HEK293T (cell line): Measurements from ENCODE around the gene DAND5.

Experiments
- CTCF ChIA-PET: fragments of 350-600 bp; formaldehyde crosslinking; extraction: SDS; loops from one replicate; lab custom pipeline; 2021; ENCODE audit warnings: antibody characterized with exemption, inconsistent platforms; lab: Yijun Ruan, JAX
- POLR2A ChIA-PET: fragments of 350-600 bp; formaldehyde crosslinking; extraction: SDS; loops from one replicate; lab custom pipeline; 2020; ENCODE audit warnings: antibody characterized with exemption, inconsistent platforms; lab: Yijun Ruan, JAX
- DNase-seq: peaks from one replicate; pipeline ENCODE4 v3.0.0; 2012; ENCODE audit warnings: mixed read lengths; ENCODE audit errors: extremely low spot score
- ARNT ChIP-seq: fragments of 450-650 bp; IDR thresholded peaks from 2 replicates; pipeline ENCODE4 v1.6.1; 2017; ENCODE audit warnings: mild to moderate bottlenecking
- BHLHE40 ChIP-seq: fragments of 450-650 bp; IDR thresholded peaks from 2 replicates; pipeline ENCODE4 v1.6.1; 2016; ENCODE audit warnings: mild to moderate bottlenecking, moderate library complexity, borderline replicate concordance
- CTBP1 ChIP-seq: fragments of 450-650 bp; IDR thresholded peaks from 2 replicates; pipeline ENCODE4 v1.6.1; 2016; ENCODE audit warnings: borderline replicate concordance
- ELF4 ChIP-seq: fragments of 450-650 bp; IDR thresholded peaks from 2 replicates; pipeline ENCODE4 v1.6.1; 2017; ENCODE audit warnings: antibody characterized with exemption
- FOXA1 ChIP-seq: fragments of 450-650 bp; IDR thresholded peaks from 2 replicates; pipeline ENCODE4 v1.6.1; 2016; ENCODE audit warnings: mild to moderate bottlenecking
- FOXK2 ChIP-seq: fragments of 450-650 bp; IDR thresholded peaks from 2 replicates; pipeline ENCODE4 v1.6.1; 2016; ENCODE audit warnings: mild to moderate bottlenecking
- FOXM1 ChIP-seq: fragments of 450-650 bp; IDR thresholded peaks from 2 replicates; pipeline ENCODE4 v1.6.1; 2017; ENCODE audit warnings: mild to moderate bottlenecking, borderline replicate concordance
- HDGF ChIP-seq: fragments of 450-650 bp; IDR thresholded peaks from 2 replicates; pipeline ENCODE4 v1.6.1; 2017; ENCODE audit warnings: antibody characterized with exemption, borderline replicate concordance
- L3MBTL2 ChIP-seq: fragments of 450-650 bp; conservative IDR thresholded peaks from 2 replicates; pipeline ENCODE4 v1.6.1; 2016; ENCODE audit warnings: mild to moderate bottlenecking
- LEF1 ChIP-seq: fragments of 450-650 bp; IDR thresholded peaks from 2 replicates; pipeline ENCODE4 v1.6.1; 2017; ENCODE audit warnings: mild to moderate bottlenecking, borderline replicate concordance
- NFRKB ChIP-seq: fragments of 450-650 bp; IDR thresholded peaks from 2 replicates; pipeline ENCODE4 v1.6.1; 2016; ENCODE audit warnings: mild to moderate bottlenecking, moderate library complexity
- SP1 ChIP-seq: fragments of 450-650 bp; IDR thresholded peaks from 2 replicates; pipeline ENCODE4 v1.6.1; 2017
- SUZ12 ChIP-seq: fragments of 450-650 bp; IDR thresholded peaks from 2 replicates; pipeline ENCODE4 v1.6.1; 2016; ENCODE audit warnings: mild to moderate bottlenecking
- TARDBP ChIP-seq: fragments of 450-650 bp; IDR thresholded peaks from 2 replicates; pipeline ENCODE4 v1.6.1; 2016
- ZNF384 ChIP-seq: fragments of 450-650 bp; IDR thresholded peaks from 2 replicates; pipeline ENCODE4 v1.6.1; 2016
- TF ChIP-seq, protein P1 (sequence below): fragments of 450-650 bp; IDR thresholded peaks from 2 replicates; pipeline ENCODE4 v1.6.1; 2016

Gene DAND5

GRCh38 chr19:12932392-12933286 lies 36.7 kb upstream of the DAND5 start:
- TF ChIP-seq BHLHE40: no peak
- no peak for TF ChIP-seq FOXK2
- no peak for TF ChIP-seq SP1
- TF ChIP-seq ARNT: no peak
- TF ChIP-seq SUZ12: no peak
- no peak for TF ChIP-seq ELF4
- TF ChIP-seq NFRKB: no peak
- TF ChIP-seq TARDBP: no peak
- TF ChIP-seq L3MBTL2: no peak
- TF ChIP-seq HDGF: no peak
- TF ChIP-seq, protein P1, sequence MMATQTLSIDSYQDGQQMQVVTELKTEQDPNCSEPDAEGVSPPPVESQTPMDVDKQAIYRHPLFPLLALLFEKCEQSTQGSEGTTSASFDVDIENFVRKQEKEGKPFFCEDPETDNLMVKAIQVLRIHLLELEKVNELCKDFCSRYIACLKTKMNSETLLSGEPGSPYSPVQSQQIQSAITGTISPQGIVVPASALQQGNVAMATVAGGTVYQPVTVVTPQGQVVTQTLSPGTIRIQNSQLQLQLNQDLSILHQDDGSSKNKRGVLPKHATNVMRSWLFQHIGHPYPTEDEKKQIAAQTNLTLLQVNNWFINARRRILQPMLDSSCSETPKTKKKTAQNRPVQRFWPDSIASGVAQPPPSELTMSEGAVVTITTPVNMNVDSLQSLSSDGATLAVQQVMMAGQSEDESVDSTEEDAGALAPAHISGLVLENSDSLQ: no peak
- no peak for TF ChIP-seq CTBP1
- CTCF ChIA-PET: interaction anchor here (2.4 kb wide), 1 partner anchor 33 kb away, joined by 8 read pairs; no protein-coding TSS in a partner anchor
- no peak for DNase-seq
- POLR2A ChIA-PET: interaction anchor here (0.6 to 2.2 kb wide), 18 partner anchors 10 to 231 kb away, joined by 3 to 12 read pairs (median 4); partner anchors contain the start of genes DNASE2, GCDH, RAD23A and SYCE2

- CTCF ChIA-PET: interaction anchor here (2.4 kb wide), 1 partner anchor 32 kb away, joined by 8 read pairs; no protein-coding TSS in a partner anchor
- TF ChIP-seq ELF4: peak; percentile 70
- TF ChIP-seq CTBP1: no peak
- DNase-seq: peak; percentile 85
- POLR2A ChIA-PET: interaction anchor here (0.6 to 2.2 kb wide), 15 partner anchors 10 to 230 kb away, joined by 3 to 12 read pairs (median 4); partner anchors contain the start of genes DNASE2, RAD23A and SYCE2
Measured at GRCh38 chr19:12933287-12934072, 35.9 kb upstream of the DAND5 start, which contains the start of gene FARSA. TSS of gene FARSA (minus strand) at chr19:12933711. CDS start at chr19:12933696, 15 bp downstream.

GRCh38 chr19:12935071-12935470 lies 34.3 kb upstream of the DAND5 start:
- TF ChIP-seq ARNT (no peak), SP1 (no peak), SUZ12 (no peak), FOXA1 (no peak), ELF4 (no peak), FOXK2 (no peak), L3MBTL2 (no peak), NFRKB (no peak)
- TF ChIP-seq, protein P1: no peak
- CTCF ChIA-PET: no interaction called here
- no peak for DNase-seq
- POLR2A ChIA-PET: interaction anchor here (2.2 kb wide), 1 partner anchor 11 kb away, joined by 9 read pairs; the partner anchor contains the start of gene RAD23A

GRCh38 chr19:12936582-12936981 lies 32.8 kb upstream of the DAND5 start:
- POLR2A ChIA-PET: interaction anchor here (1.1 to 1.8 kb wide), 5 partner anchors 8 to 23 kb away, joined by 3 to 11 read pairs (median 5); no protein-coding TSS in a partner anchor
- CTCF ChIA-PET: interaction anchor here (1.7 kb wide), 1 partner anchor 29 kb away, joined by 4 read pairs; no protein-coding TSS in a partner anchor
- TF ChIP-seq NFRKB (no peak), SUZ12 (no peak), FOXA1 (no peak), SP1 (no peak), BHLHE40 (no peak), L3MBTL2 (no peak), HDGF (no peak), ARNT (no peak), TARDBP (no peak), FOXK2 (no peak), ZNF384 (no peak), CTBP1 (no peak), ELF4 (no peak), LEF1 (no peak), FOXM1 (no peak)
- TF ChIP-seq, protein P1: no peak
- DNase-seq: no peak

DNA sequence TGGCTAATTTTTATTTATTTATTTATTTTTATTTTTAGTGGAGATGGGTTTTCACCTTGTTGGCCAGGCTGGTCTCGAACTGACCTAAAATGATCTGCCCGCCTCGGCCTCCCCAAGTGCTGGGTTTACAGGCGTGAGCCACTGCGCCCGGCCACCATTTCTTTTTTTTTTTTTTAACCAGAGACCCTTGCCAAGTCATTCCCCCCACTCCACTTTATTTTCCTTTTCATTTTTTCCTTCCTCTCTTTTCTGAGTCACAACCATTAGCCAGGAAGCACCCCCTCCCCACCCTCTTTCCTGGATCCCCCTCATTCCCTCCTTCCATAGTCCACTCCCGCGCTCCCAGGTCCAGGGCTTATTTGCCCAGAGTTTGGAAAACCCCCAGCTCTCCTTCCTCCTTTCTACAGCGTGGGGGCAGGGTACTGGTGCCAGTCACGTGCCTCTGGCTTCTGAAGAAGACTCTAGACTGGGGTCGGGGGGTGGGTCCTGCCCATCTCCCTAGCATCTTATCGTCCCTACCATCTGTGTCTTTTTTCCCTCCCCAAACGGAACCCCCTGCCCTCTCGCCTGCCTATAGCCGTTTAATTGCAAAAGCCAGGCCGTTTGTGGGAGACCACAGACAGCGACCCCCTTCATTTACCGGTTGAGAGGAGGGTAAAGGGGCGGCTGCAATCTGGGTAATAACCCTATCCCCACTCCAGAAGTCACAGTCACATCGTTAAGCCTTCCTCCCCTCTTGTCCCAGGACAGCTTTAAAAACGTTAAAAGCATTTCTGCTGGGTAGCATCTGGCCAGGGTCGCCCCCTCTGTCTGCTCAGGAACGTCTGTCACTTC lies 32.1 kb upstream of the DAND5 start:
- ChIA-PET CTCF (interaction anchor here (1.7 kb wide), 1 partner anchor 28 kb away, joined by 4 read pairs; no protein-coding TSS in a partner anchor), POLR2A (interaction anchor here (0.6 to 1.9 kb wide), 9 partner anchors 9 to 97 kb away, joined by 3 to 12 read pairs (median 4); partner anchors contain the start of genes RAD23A and SYCE2)
- no peak for DNase-seq
- TF ChIP-seq HDGF (no peak), NFRKB (no peak), FOXK2 (no peak), FOXA1 (no peak), SP1 (no peak), L3MBTL2 (no peak)
